Subcutaneous abdominal adipose tissue (tissue), 5 donors: ENCODE measurements around the gene DYNC2I2.
"Not testable (repeated sequence)": the region's sequence is repeated elsewhere in the genome, so short reads cannot be mapped to it uniquely, and the experiment has no call there.

Experiments used
- H3K27ac ChIP-seq: one replicate; pipeline ENCODE4 v1.7.0; 2013; ENCODE audit warnings: low read depth, mild to moderate bottlenecking, inconsistent platforms, low read length, moderate library complexity
- H3K27me3 ChIP-seq, 5 donors: one replicate each; pipeline ENCODE4 v1.7.0; 2013; ENCODE audit warnings: low read length in 5 of 5, inconsistent platforms in 1 of 5; ENCODE audit not compliant: control insufficient read depth in 5 of 5, insufficient read depth in 4 of 5
- H3K36me3 ChIP-seq, 5 donors: one replicate each; pipeline ENCODE4 v1.7.0; 2013; ENCODE audit warnings: low read length in 5 of 5; ENCODE audit not compliant: control insufficient read depth in 5 of 5, insufficient read depth in 5 of 5
- H3K4me1 ChIP-seq, 5 donors: one replicate each; pipeline ENCODE4 v1.7.0; 2013; ENCODE audit warnings: low read length in 5 of 5, mild to moderate bottlenecking in 3 of 5, moderate library complexity in 1 of 5; ENCODE audit not compliant: control insufficient read depth in 5 of 5, insufficient read depth in 5 of 5
- H3K4me3 ChIP-seq, 5 donors: one replicate each; pipeline ENCODE4 v1.7.0; 2013; ENCODE audit warnings: low read length in 5 of 5, low read depth in 1 of 5
- H3K9ac ChIP-seq, 5 donors: one replicate each; pipeline ENCODE4 v1.7.0; 2013; ENCODE audit warnings: low read length in 5 of 5, mild to moderate bottlenecking in 4 of 5, moderate library complexity in 3 of 5
- H3K9me3 ChIP-seq, 5 donors: one replicate each; pipeline ENCODE4 v1.7.0; 2013; ENCODE audit warnings: low read length in 5 of 5; ENCODE audit not compliant: control insufficient read depth in 5 of 5
- donor health status: healthy.
- donor health status: healthy.
- donor health status: healthy.
- donor health status: healthy.
- donor health status: healthy.

Gene DYNC2I2

GRCh38 chr9:128699096-128699795, 42.6 kb upstream of the DYNC2I2 start:
- H3K27ac ChIP-seq, H3K9ac ChIP-seq, H3K4me3 ChIP-seq, H3K9me3 ChIP-seq, H3K27me3 ChIP-seq: not testable (repeated sequence)
- peaks cover 1 to 21% (median 14%) of the 10 kb centered on the region in 5 donors for H3K4me1 ChIP-seq
- H3K36me3 ChIP-seq = peaks cover 9 to 25% (median 16%) of the 10 kb centered on the region in 5 donors

GRCh38 chr9:128696923-128697707, 40.5 kb upstream of the DYNC2I2 start:
- no peaks in the 10 kb centered on the region for H3K9me3 ChIP-seq
- peaks cover 0 to 3% (median 2%) of the 10 kb centered on the region in 5 donors for H3K4me1 ChIP-seq
- H3K4me3 ChIP-seq = no peak overlapping the region
- H3K9ac ChIP-seq = no peak overlapping the region
- H3K36me3 ChIP-seq = peaks cover 23 to 45% (median 32%) of the 10 kb centered on the region in 5 donors
- H3K27me3 ChIP-seq = no peaks in the 10 kb centered on the region
- no peak overlapping the region for H3K27ac ChIP-seq

GRCh38 chr9:128694344-128694743, 37.7 kb upstream of the DYNC2I2 start:
- Histone ChIP-seq H3K9ac (no peak overlapping the region), H3K27me3 (no peaks in the 10 kb centered on the region), H3K4me1 (peaks cover 0 to 15% (median 13%) of the 10 kb centered on the region in 5 donors), H3K27ac (no peak overlapping the region), H3K4me3 (no peak overlapping the region), H3K9me3 (no peaks in the 10 kb centered on the region), H3K36me3 (peaks cover 28 to 51% (median 38%) of the 10 kb centered on the region in 5 donors)

GRCh38 chr9:128693738-128694137, 37.1 kb upstream of the DYNC2I2 start:
- not testable (repeated sequence) for H3K9ac ChIP-seq, H3K27ac ChIP-seq, H3K9me3 ChIP-seq, H3K4me3 ChIP-seq, H3K27me3 ChIP-seq
- Histone ChIP-seq H3K36me3 (peaks cover 28 to 51% (median 38%) of the 10 kb centered on the region in 5 donors), H3K4me1 (peaks cover 0 to 15% (median 13%) of the 10 kb centered on the region in 5 donors)

GRCh38 chr9:128690684-128691034, 34.0 kb upstream of the DYNC2I2 start:
- no peaks in the 10 kb centered on the region for H3K27me3 ChIP-seq
- peak overlapping the region; percentile 66 to 85 (median 80) for H3K4me3 ChIP-seq
- H3K9ac ChIP-seq = peak overlapping the region in 4 of 5 donors; percentile 72 to 86 (median 82)
- peaks cover 23 to 38% (median 29%) of the 10 kb centered on the region in 5 donors for H3K36me3 ChIP-seq
- peak overlapping the region; percentile 14 for H3K27ac ChIP-seq
- H3K9me3 ChIP-seq = no peaks in the 10 kb centered on the region
- H3K4me1 ChIP-seq = peaks cover 2 to 31% (median 19%) of the 10 kb centered on the region in 5 donors

GRCh38 chr9:128689820-128690683, 33.4 kb upstream of the DYNC2I2 start:
- peak overlapping the region; percentile 1 to 86 (median 82) for H3K9ac ChIP-seq
- H3K4me1 ChIP-seq = peaks cover 2 to 38% (median 21%) of the 10 kb centered on the region in 5 donors
- no peaks in the 10 kb centered on the region for H3K27me3 ChIP-seq
- peak overlapping the region; percentile 66 to 85 (median 80) for H3K4me3 ChIP-seq
- H3K27ac ChIP-seq = peak overlapping the region; percentile 14
- peaks cover 20 to 34% (median 26%) of the 10 kb centered on the region in 5 donors for H3K36me3 ChIP-seq
- H3K9me3 ChIP-seq = no peaks in the 10 kb centered on the region

- H3K36me3 ChIP-seq = peaks cover 18 to 30% (median 26%) of the 10 kb centered on the region in 5 donors
- H3K27ac ChIP-seq = no peak overlapping the region
- no peaks in the 10 kb centered on the region for H3K27me3 ChIP-seq
- H3K4me1 ChIP-seq = peaks cover 2 to 45% (median 28%) of the 10 kb centered on the region in 5 donors
- no peaks in the 10 kb centered on the region for H3K9me3 ChIP-seq
- H3K4me3 ChIP-seq = peak overlapping the region in 4 of 5 donors; percentile 47 to 66 (median 57)
- H3K9ac ChIP-seq = peak overlapping the region in 2 of 5 donors; percentile 64 to 66
These were observed 32.7 kb upstream of the DYNC2I2 start for GRCh38 chr9:128689293-128689774.

GRCh38 chr9:128688501-128689292, 32.0 kb upstream of the DYNC2I2 start, which contains the start of gene SET:
Gene SET (plus strand): TSS chr9:128689222. CDS start chr9:128689583, 361 bp downstream.
- Histone ChIP-seq H3K4me1 (peaks cover 2 to 51% (median 34%) of the 10 kb centered on the region in 5 donors), H3K27me3 (no peaks in the 10 kb centered on the region), H3K9ac (peak within 1 kb of the TSS; percentile 43 to 92 (median 85))

GRCh38 chr9:128687453-128687852, 30.8 kb upstream of the DYNC2I2 start:
- H3K4me1 ChIP-seq = peaks cover 2 to 56% (median 40%) of the 10 kb centered on the region in 5 donors
- H3K27ac ChIP-seq = no peak overlapping the region
- H3K9me3 ChIP-seq = no peaks in the 10 kb centered on the region

More at GRCh38 chr9:128688501-128689292, 32.0 kb upstream of the DYNC2I2 start, which contains the start of gene SET:
- peaks cover 12 to 24% (median 20%) of the 10 kb centered on the region in 5 donors for H3K36me3 ChIP-seq
- peak within 1 kb of the TSS; percentile 89 for H3K27ac ChIP-seq
- H3K9me3 ChIP-seq = no peaks in the 10 kb centered on the region
- H3K4me3 ChIP-seq = peak within 1 kb of the TSS; percentile 56 to 84 (median 74)

More at GRCh38 chr9:128687453-128687852, 30.8 kb upstream of the DYNC2I2 start:
- Histone ChIP-seq H3K36me3 (peaks cover 4 to 12% (median 8%) of the 10 kb centered on the region in 5 donors), H3K27me3 (no peaks in the 10 kb centered on the region), H3K9ac (no peak overlapping the region), H3K4me3 (no peak overlapping the region)
